Mammary microvascular endothelial cell (primary cell): Measurements from ENCODE around the gene POLE3. TPM values are rescaled to one million over a fixed set of nuclear protein-coding genes. Genes with fewer than 3 reads are reported as not detected.

Source experiments
- total RNA-seq: library from RNA; depleted of rRNA; stranded (reverse); fragments of >200 nt; gene quantifications from 2 replicates; pipeline ENCODE4 v1.2.3, GENCODE V29; 2015

POLE3 gene, protein sequence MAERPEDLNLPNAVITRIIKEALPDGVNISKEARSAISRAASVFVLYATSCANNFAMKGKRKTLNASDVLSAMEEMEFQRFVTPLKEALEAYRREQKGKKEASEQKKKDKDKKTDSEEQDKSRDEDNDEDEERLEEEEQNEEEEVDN
- total RNA-seq: 69.5 and 77.3 TPM in 2 replicates

GRCh38 chr9:113410207-113410864 lies at the start of gene POLE3, which contains the start of gene C9orf43:
Gene POLE3, minus strand, starts transcription at chr9:113410675. Its CDS starts 382 bp downstream, at chr9:113410293.
Gene C9orf43, plus strand, starts transcription at chr9:113410747. Its CDS starts 2,747 bp downstream, at chr9:113413494.

GRCh38 chr9:113401027-113401792 lies 9.3 kb downstream of the POLE3 start, which contains the start of gene ALAD:
Gene ALAD, minus strand, starts transcription at chr9:113401284. Its CDS starts 7,725 bp downstream, at chr9:113393559.

DNA sequence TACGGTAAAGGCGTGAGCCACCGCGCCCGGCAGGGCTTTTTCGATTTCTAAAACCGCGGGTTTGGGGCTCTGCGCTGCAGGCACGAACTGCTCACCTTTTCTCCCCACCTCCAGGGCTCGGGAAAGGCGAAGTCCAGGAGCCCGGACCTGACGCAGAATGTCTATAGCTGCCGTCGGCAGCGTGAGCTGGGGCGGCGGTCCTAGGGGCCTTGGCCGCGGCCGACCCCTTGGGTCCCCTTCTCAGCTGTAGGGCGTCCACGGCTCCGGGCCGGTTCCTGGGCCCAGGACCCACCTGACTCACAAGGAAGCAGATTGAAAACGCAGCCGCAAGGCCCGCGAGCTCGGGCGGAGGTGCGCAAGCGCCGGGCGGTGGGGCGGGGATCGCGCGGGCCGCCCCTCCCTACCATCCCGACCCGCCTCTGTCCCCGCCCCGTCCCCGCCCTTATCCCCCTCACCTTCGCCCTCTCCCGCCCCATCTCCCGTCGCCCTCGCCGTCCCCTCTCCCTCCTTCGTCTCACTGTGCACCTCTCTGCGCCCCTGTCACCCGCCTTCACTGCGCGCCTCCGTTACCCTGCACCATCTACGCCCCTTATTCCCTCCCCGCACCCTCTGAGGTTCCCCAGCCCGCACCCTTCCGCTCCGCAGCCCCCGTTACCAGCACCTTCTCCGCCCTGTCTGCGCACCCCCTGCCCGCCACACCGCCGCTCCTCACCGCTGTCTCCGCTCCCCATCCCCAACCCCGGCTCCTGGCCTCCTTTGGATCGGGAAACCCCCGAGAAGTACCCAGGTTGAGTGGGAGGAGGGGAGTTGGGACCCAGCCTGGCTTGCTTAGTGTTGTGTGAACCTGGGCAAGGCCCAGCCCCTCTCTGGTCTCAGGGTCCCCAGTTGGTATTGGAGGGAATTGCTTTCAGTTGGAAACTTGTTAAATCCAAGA lies 33.6 kb downstream of the POLE3 start, which contains the start of gene HDHD3:
Gene HDHD3, minus strand, starts transcription at position 353 of the 934 bp plus-strand sequence. CDS start 2,632 bp downstream, outside the sequence.

Other genes with a start within 250 kb of the POLE3 start
- 22.1 and 23.5 TPM in 2 replicates for gene FKBP15, start 189.4 kb downstream of the POLE3 start, total RNA-seq
- gene SLC31A1, start 189.1 kb downstream of the POLE3 start, total RNA-seq: 16.7 and 19.3 TPM in 2 replicates
- gene CDC26, start 135.1 kb downstream of the POLE3 start, total RNA-seq: 40.4 and 44.4 TPM in 2 replicates
- gene PRPF4, start 135.0 kb downstream of the POLE3 start, total RNA-seq: 25.2 and 26.6 TPM in 2 replicates
- not detected in 2 replicates for gene RNF183, start 107.3 kb downstream of the POLE3 start, total RNA-seq
- 0.79 and 0.80 TPM in 2 replicates for gene WDR31, start 70.4 kb downstream of the POLE3 start, total RNA-seq
- not detected in 2 replicates for gene BSPRY, start 61.1 kb downstream of the POLE3 start, total RNA-seq
- gene HDHD3, start 33.7 kb downstream of the POLE3 start, total RNA-seq: 10.6 and 13.3 TPM in 2 replicates
- gene ALAD, start 9.4 kb downstream of the POLE3 start, total RNA-seq: 9.2 and 10.4 TPM in 2 replicates
- 0.13 and 0.39 TPM in 2 replicates for gene C9orf43, start 72 bp upstream of the POLE3 start, total RNA-seq
- 117 and 143 TPM in 2 replicates for gene RGS3, start 53.1 kb upstream of the POLE3 start, total RNA-seq